RPMI7951 (cell line): Measurements from ENCODE around the gene GYPB. TPM values are rescaled to one million over a fixed set of nuclear protein-coding genes. Genes with fewer than 3 reads are reported as not detected.

Source experiments
- total RNA-seq: library from RNA; depleted of rRNA; stranded (reverse); fragments of >200 nt; shearing (Covaris generic); gene quantifications from 2 replicates; pipeline ENCODE4 v1.2.3, GENCODE V29; 2014; rRNA removed

GYPB gene
- total RNA-seq, 1 experiment from 2014 or later, result not detected

Other genes with a start within 250 kb of the GYPB start
- gene GYPE, start 113.8 kb downstream of the GYPB start, total RNA-seq, result not detected in 2 replicates
- gene GYPA, start 121.3 kb upstream of the GYPB start, total RNA-seq, result not detected in 2 replicates